DOHH2 (cell line): ENCODE results near the gene NAPEPLD.
"Not testable (repeated sequence)": the region's sequence is repeated elsewhere in the genome, so short reads cannot be mapped to it uniquely, and the experiment has no call there.

Experiments
- H3F3A ChIP-seq: fragments of 200-600 bp; sonication (generic), shearing (Covaris generic); 2 replicates; pipeline ENCODE4 v1.6.0; 2016; ENCODE audit warnings: antibody characterized with exemption, mild to moderate bottlenecking; ENCODE audit not compliant: control insufficient read depth, insufficient read depth
- H3K27ac ChIP-seq: fragments of 200-600 bp; sonication (generic); 2 replicates; pipeline ENCODE4 v1.5.1; 2014; ENCODE audit warnings: low read depth, mild to moderate bottlenecking, low read length, moderate library complexity
- H3K27me3 ChIP-seq: fragments of 200-600 bp; sonication (generic); 2 replicates; pipeline ENCODE4 v1.6.1; 2014; ENCODE audit warnings: mild to moderate bottlenecking, low read length, mixed read lengths; ENCODE audit not compliant: control insufficient read depth
- H3K36me3 ChIP-seq: fragments of 200-600 bp; sonication (generic); 2 replicates; pipeline ENCODE4 v1.6.1; 2014; ENCODE audit warnings: mild to moderate bottlenecking, low read length, moderate library complexity, mixed read lengths; ENCODE audit not compliant: control insufficient read depth
- H3K4me1 ChIP-seq: fragments of 200-600 bp; sonication (generic); 2 replicates; pipeline ENCODE4 v1.6.1; 2014; ENCODE audit warnings: mild to moderate bottlenecking, low read length, mixed read lengths; ENCODE audit not compliant: control insufficient read depth
- H3K4me2 ChIP-seq: fragments of 200-600 bp; sonication (generic); 2 replicates; pipeline ENCODE4 v1.6.0; 2014; ENCODE audit warnings: mild to moderate bottlenecking, low read length, moderate library complexity
- H3K4me3 ChIP-seq: fragments of 200-600 bp; sonication (generic); 2 replicates; pipeline ENCODE4 v1.5.1; 2014; ENCODE audit warnings: mild to moderate bottlenecking, low read length, mixed read lengths
- H3K79me2 ChIP-seq: fragments of 200-600 bp; sonication (generic); 2 replicates; pipeline ENCODE4 v1.6.1; 2014; ENCODE audit warnings: mild to moderate bottlenecking, low read length, mixed read lengths; ENCODE audit not compliant: control insufficient read depth
- H3K9me2 ChIP-seq: fragments of 200-600 bp; sonication (generic); replicated peaks from 2 replicates; pipeline ENCODE4 v1.6.1; 2014; ENCODE audit warnings: mild to moderate bottlenecking, low read length, mixed read lengths; ENCODE audit not compliant: control insufficient read depth
- H3K9me3 ChIP-seq: fragments of 200-600 bp; sonication (generic); 2 replicates; pipeline ENCODE4 v1.6.1; 2014; ENCODE audit warnings: antibody characterized with exemption, low read length, mixed read lengths; ENCODE audit not compliant: control insufficient read depth, insufficient read depth
- H4K20me1 ChIP-seq: fragments of 200-600 bp; sonication (generic); 2 replicates; pipeline ENCODE4 v1.6.0; 2014; ENCODE audit warnings: low read depth, mild to moderate bottlenecking, antibody characterized with exemption, low read length, moderate library complexity; ENCODE audit not compliant: control insufficient read depth, insufficient read depth

NAPEPLD gene

GRCh38 chr7:103163087-103163825, 14.4 kb upstream of the NAPEPLD start:
- not testable (repeated sequence) for H3F3A ChIP-seq, H3K9me3 ChIP-seq, H3K36me3 ChIP-seq, H4K20me1 ChIP-seq, H3K9me2 ChIP-seq, H3K4me3 ChIP-seq, H3K79me2 ChIP-seq, H3K27ac ChIP-seq, H3K4me1 ChIP-seq, H3K27me3 ChIP-seq, H3K4me2 ChIP-seq

- H3K27me3 ChIP-seq, result not testable (repeated sequence)
Measured at GRCh38 chr7:103162641-103163040, 13.7 kb upstream of the NAPEPLD start.

DNA sequence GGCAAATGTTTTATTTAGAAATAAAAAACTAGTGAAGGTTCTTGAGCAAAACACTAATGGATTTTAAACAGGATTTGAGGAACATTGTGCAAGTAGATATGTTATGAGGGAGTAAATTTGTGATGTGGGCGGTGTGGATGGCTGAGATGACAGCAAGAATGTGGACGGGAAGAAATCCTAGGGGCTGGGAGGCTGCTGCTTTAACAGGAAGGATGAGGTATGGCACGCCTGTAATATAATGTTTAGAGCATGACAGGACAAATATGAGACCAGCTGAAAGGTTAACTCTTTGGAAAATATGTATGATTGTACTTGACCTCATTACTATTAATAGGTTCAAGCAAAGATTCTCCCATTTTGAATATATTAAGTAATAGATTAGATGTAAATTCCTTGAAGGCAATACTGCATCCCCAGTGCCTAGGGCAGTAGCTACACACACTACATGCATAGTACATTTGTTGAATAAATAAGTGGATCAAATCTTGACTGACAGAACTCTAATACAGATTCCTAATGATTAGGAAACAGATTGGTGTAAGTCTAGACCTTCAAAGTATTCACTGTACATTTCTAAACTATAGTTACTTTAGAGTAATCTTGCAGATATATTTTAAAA, 13.2 kb upstream of the NAPEPLD start:
- not testable (repeated sequence) for H3K36me3 ChIP-seq, H3K4me3 ChIP-seq, H3K27me3 ChIP-seq, H4K20me1 ChIP-seq, H3K79me2 ChIP-seq, H3K27ac ChIP-seq, H3K9me2 ChIP-seq, H3F3A ChIP-seq, H3K4me2 ChIP-seq, H3K4me1 ChIP-seq, H3K9me3 ChIP-seq

More at GRCh38 chr7:103162641-103163040, 13.7 kb upstream of the NAPEPLD start:
- H3K27ac ChIP-seq, H4K20me1 ChIP-seq, H3K9me3 ChIP-seq, H3K79me2 ChIP-seq, H3K9me2 ChIP-seq, H3F3A ChIP-seq, H3K4me2 ChIP-seq, H3K4me1 ChIP-seq, H3K36me3 ChIP-seq, H3K4me3 ChIP-seq: not testable (repeated sequence)

DNA sequence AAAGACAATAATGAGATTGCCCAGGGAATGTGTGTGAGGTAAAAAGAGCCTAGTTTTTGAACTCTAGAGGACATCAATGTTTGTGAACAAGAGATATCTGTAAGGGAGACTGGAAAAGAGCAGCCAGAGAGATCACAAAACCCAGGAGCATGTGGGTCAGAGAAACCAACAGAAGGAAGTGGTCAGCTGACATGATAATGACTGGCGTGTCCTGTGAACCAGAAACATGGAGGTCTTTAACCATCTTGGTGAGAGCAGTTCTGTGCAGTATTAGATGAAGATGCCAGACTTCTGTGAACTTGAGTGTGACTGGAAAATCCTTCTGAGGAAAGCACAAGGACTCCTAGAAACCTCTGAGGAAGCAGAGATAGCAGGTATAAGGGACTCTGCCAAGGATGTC, 10.2 kb upstream of the NAPEPLD start:
- H3K27ac ChIP-seq, H4K20me1 ChIP-seq, H3K4me1 ChIP-seq, H3K9me2 ChIP-seq, H3K4me2 ChIP-seq, H3K9me3 ChIP-seq, H3K4me3 ChIP-seq, H3K36me3 ChIP-seq, H3K79me2 ChIP-seq, H3K27me3 ChIP-seq, H3F3A ChIP-seq: not testable (repeated sequence)

DNA sequence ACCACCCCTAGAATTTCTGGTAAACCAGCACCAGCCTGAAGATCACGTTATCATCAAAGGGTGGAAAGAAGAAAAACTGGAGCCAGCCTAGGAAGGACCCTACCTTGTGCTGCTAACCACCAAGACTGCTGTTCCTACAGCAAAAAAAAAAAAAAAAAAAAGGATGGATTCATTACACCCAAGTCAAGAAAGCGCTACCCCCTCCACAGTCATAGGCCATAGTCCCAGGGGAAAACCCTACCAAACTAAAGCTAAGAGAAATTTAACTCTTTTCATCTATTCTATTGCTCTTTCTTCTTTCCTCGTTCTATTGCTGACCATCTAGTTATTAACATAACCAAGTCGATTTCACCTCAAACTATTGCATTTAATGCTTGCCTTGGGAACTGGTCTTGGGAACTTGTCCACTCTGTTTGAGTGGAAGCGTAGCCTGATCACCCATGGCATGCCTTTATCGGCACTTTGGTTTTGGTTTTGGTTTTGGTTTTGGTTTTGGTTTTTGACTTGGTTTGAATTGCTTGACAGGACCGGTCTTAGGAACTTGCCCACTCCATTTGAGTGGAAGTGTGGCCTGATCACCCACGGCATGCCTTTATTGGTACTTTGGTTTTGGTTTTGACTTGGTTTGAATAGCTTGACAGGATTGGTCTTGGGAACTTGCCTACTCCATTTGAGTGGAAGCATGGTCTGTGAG, 6.6 kb upstream of the NAPEPLD start:
- H3K36me3 ChIP-seq, H3K79me2 ChIP-seq, H3K27me3 ChIP-seq, H3K4me2 ChIP-seq, H3K4me1 ChIP-seq, H3K27ac ChIP-seq, H3K9me3 ChIP-seq, H4K20me1 ChIP-seq, H3F3A ChIP-seq, H3K9me2 ChIP-seq, H3K4me3 ChIP-seq: not testable (repeated sequence)
